ENCODE data around the gene PWP2. TPM values are rescaled to one million over a fixed set of nuclear protein-coding genes. Genes with fewer than 3 reads are reported as not detected.
"Not testable (repeated sequence)": the region's sequence is repeated elsewhere in the genome, so short reads cannot be mapped to it uniquely, and the experiment has no call there.

Gene PWP2
- total RNA-seq (2014; rRNA removed; shearing (Covaris generic)) = 34.0 and 34.3 TPM in 2 replicates

- DNase-seq (ENCODE audit: low spot score); in situ Hi-C loops (cut with HindIII; ENCODE audit: low sequenced_read_pairs): not testable (repeated sequence)
Measured at GRCh38 chr21:44107026-44107501, at the start of gene PWP2. TSS of gene PWP2 (plus strand) at chr21:44107399. CDS start at chr21:44107417, 18 bp downstream.

GRCh38 chr21:44057960-44058651 lies 49.1 kb upstream of the PWP2 start:
- DNase-seq (ENCODE audit: low spot score) = no peak
- in situ Hi-C loops (cut with HindIII; ENCODE audit: low sequenced_read_pairs) = no loop called here

- in situ Hi-C loops (cut with HindIII; ENCODE audit: low sequenced_read_pairs) = no loop called here
- DNase-seq (ENCODE audit: low spot score) = no peak
Measured at GRCh38 chr21:44058652-44058964, 48.6 kb upstream of the PWP2 start.

- in situ Hi-C loops (cut with HindIII; ENCODE audit: low sequenced_read_pairs) = no loop called here
- DNase-seq (ENCODE audit: low spot score) = no peak
Measured at GRCh38 chr21:44058981-44059380, 48.2 kb upstream of the PWP2 start.

GRCh38 chr21:44059710-44060109 lies 47.5 kb upstream of the PWP2 start:
- in situ Hi-C loops (cut with HindIII; ENCODE audit: low sequenced_read_pairs) = no loop called here
- peak; percentile 95 for DNase-seq (ENCODE audit: low spot score)

- in situ Hi-C loops (cut with HindIII; ENCODE audit: low sequenced_read_pairs) = no loop called here
- no peak for DNase-seq (ENCODE audit: low spot score)
Measured at GRCh38 chr21:44062380-44062779, 44.8 kb upstream of the PWP2 start.

- DNase-seq (ENCODE audit: low spot score) = peak; percentile 32
- in situ Hi-C loops (cut with HindIII; ENCODE audit: low sequenced_read_pairs) = no loop called here
Measured at GRCh38 chr21:44063151-44063912, 43.9 kb upstream of the PWP2 start.

- in situ Hi-C loops (cut with HindIII; ENCODE audit: low sequenced_read_pairs) = no loop called here
- DNase-seq (ENCODE audit: low spot score) = no peak
Measured at GRCh38 chr21:44064852-44065403, 42.3 kb upstream of the PWP2 start.

GRCh38 chr21:44065428-44065827 lies 41.8 kb upstream of the PWP2 start:
- in situ Hi-C loops (cut with HindIII; ENCODE audit: low sequenced_read_pairs) = no loop called here
- no peak for DNase-seq (ENCODE audit: low spot score)

- DNase-seq (ENCODE audit: low spot score) = no peak
- in situ Hi-C loops (cut with HindIII; ENCODE audit: low sequenced_read_pairs) = no loop called here
Measured at GRCh38 chr21:44066116-44066515, 41.1 kb upstream of the PWP2 start.

GRCh38 chr21:44067011-44067839 lies 40.0 kb upstream of the PWP2 start:
- no peak for DNase-seq (ENCODE audit: low spot score)
- in situ Hi-C loops (cut with HindIII; ENCODE audit: low sequenced_read_pairs) = no loop called here

GRCh38 chr21:44070391-44070790 lies 36.8 kb upstream of the PWP2 start:
- in situ Hi-C loops (cut with HindIII; ENCODE audit: low sequenced_read_pairs) = no loop called here

GRCh38 chr21:44071359-44072104 lies 35.7 kb upstream of the PWP2 start:
- in situ Hi-C loops (cut with HindIII; ENCODE audit: low sequenced_read_pairs) = no loop called here

More at GRCh38 chr21:44070391-44070790, 36.8 kb upstream of the PWP2 start:
- DNase-seq (ENCODE audit: low spot score) = no peak

GRCh38 chr21:44072111-44072510 lies 35.1 kb upstream of the PWP2 start:
- no peak for DNase-seq (ENCODE audit: low spot score)
- in situ Hi-C loops (cut with HindIII; ENCODE audit: low sequenced_read_pairs) = no loop called here

More at GRCh38 chr21:44071359-44072104, 35.7 kb upstream of the PWP2 start:
- no peak for DNase-seq (ENCODE audit: low spot score)

- in situ Hi-C loops (cut with HindIII; ENCODE audit: low sequenced_read_pairs) = no loop called here
- DNase-seq (ENCODE audit: low spot score) = no peak
Measured at GRCh38 chr21:44074315-44074958, 32.8 kb upstream of the PWP2 start.

GRCh38 chr21:44076316-44076715 lies 30.9 kb upstream of the PWP2 start:
- in situ Hi-C loops (cut with HindIII; ENCODE audit: low sequenced_read_pairs) = no loop called here
- DNase-seq (ENCODE audit: low spot score) = no peak

GRCh38 chr21:44078411-44078981 lies 28.7 kb upstream of the PWP2 start:
- in situ Hi-C loops (cut with HindIII; ENCODE audit: low sequenced_read_pairs) = no loop called here

GRCh38 chr21:44079446-44079845 lies 27.8 kb upstream of the PWP2 start:
- in situ Hi-C loops (cut with HindIII; ENCODE audit: low sequenced_read_pairs) = no loop called here
- DNase-seq (ENCODE audit: low spot score) = no peak

More at GRCh38 chr21:44078411-44078981, 28.7 kb upstream of the PWP2 start:
- DNase-seq (ENCODE audit: low spot score) = no peak

Measured in G401 (cell line).